H9 (cell line): ENCODE results near the gene KBTBD13. TPM values are rescaled to one million over a fixed set of nuclear protein-coding genes. Genes with fewer than 3 reads are reported as not detected.

Experiments used
- DNase-seq: peaks from one replicate; pipeline ENCODE4 v3.0.0-alpha.2; 2017
- H2AFZ ChIP-seq: one replicate; pipeline ENCODE4 v1.6.1; 2013; ENCODE audit warnings: mild to moderate bottlenecking, low read length, control low read depth, moderate library complexity
- H2AK5ac ChIP-seq: 2 replicates; pipeline ENCODE4 v1.6.1; 2013; ENCODE audit warnings: low read length, control low read depth, mixed read lengths; ENCODE audit not compliant: insufficient read length
- H2BK120ac ChIP-seq: one replicate; pipeline ENCODE4 v1.6.1; 2013; ENCODE audit warnings: low read depth, mild to moderate bottlenecking, low read length, control low read depth, inconsistent platforms; ENCODE audit not compliant: poor library complexity, severe bottlenecking
- H2BK12ac ChIP-seq: 2 replicates; pipeline ENCODE4 v1.6.1; 2013; ENCODE audit warnings: low read length, control low read depth, mixed read lengths, low read depth; ENCODE audit not compliant: insufficient read length
- H2BK15ac ChIP-seq: 2 replicates; pipeline ENCODE4 v1.6.1; 2013; ENCODE audit warnings: low read depth, low read length, control low read depth
- H2BK20ac ChIP-seq: one replicate; pipeline ENCODE4 v1.6.1; 2013; ENCODE audit warnings: low read depth, mild to moderate bottlenecking, low read length, control low read depth, inconsistent platforms; ENCODE audit not compliant: poor library complexity, severe bottlenecking
- H2BK5ac ChIP-seq: 2 replicates; pipeline ENCODE4 v1.6.1; 2013; ENCODE audit warnings: low read length, control low read depth, mixed read lengths; ENCODE audit not compliant: insufficient read length
- H3K14ac ChIP-seq: 2 replicates; pipeline ENCODE4 v1.6.1; 2013; ENCODE audit warnings: low read length, control low read depth; ENCODE audit not compliant: insufficient read depth
- H3K18ac ChIP-seq: 2 replicates; pipeline ENCODE4 v1.6.1; 2013; ENCODE audit warnings: low read depth, mild to moderate bottlenecking, mixed read lengths, low read length, control low read depth; ENCODE audit not compliant: insufficient read length
- H3K23ac ChIP-seq: 2 replicates; pipeline ENCODE4 v1.6.1; 2013; ENCODE audit warnings: low read length, control low read depth, mixed read lengths, low read depth; ENCODE audit not compliant: insufficient read length
- H3K23me2 ChIP-seq: 2 replicates; pipeline ENCODE4 v1.6.1; 2013; ENCODE audit warnings: low read depth, mild to moderate bottlenecking, mixed read lengths, low read length, control low read depth; ENCODE audit not compliant: insufficient read length, poor library complexity, severe bottlenecking
- H3K27ac ChIP-seq: 2 replicates; pipeline ENCODE4 v1.5.1; 2013; ENCODE audit warnings: low read length, control low read depth, mixed read lengths, low read depth; ENCODE audit not compliant: insufficient read length
- H3K27me3 ChIP-seq: 2 replicates; pipeline ENCODE4 v1.6.1; 2013; ENCODE audit warnings: low read length, control low read depth, inconsistent platforms; ENCODE audit not compliant: insufficient read depth
- H3K4ac ChIP-seq: 2 replicates; pipeline ENCODE4 v1.6.1; 2013; ENCODE audit warnings: low read depth, mild to moderate bottlenecking, control low read depth, inconsistent platforms, low read length, moderate library complexity
- H3K4me1 ChIP-seq: 2 replicates; pipeline ENCODE4 v1.6.1; 2013; ENCODE audit warnings: low read length, control low read depth, inconsistent platforms; ENCODE audit not compliant: insufficient read depth
- H3K4me2 ChIP-seq: 2 replicates; pipeline ENCODE4 v1.6.1; 2013; ENCODE audit warnings: low read length, control low read depth, mixed read lengths; ENCODE audit not compliant: insufficient read length, insufficient read depth
- H3K56ac ChIP-seq: 2 replicates; pipeline ENCODE4 v1.6.1; 2013; ENCODE audit warnings: low read depth, mild to moderate bottlenecking, mixed read lengths, low read length, control low read depth; ENCODE audit not compliant: insufficient read length
- H3K79me1 ChIP-seq: 2 replicates; pipeline ENCODE4 v1.6.1; 2013; ENCODE audit warnings: low read depth, mild to moderate bottlenecking, moderate library complexity, low read length, control low read depth, inconsistent platforms; ENCODE audit not compliant: insufficient read depth, poor library complexity, severe bottlenecking
- H3K79me2 ChIP-seq: 2 replicates; pipeline ENCODE4 v1.6.1; 2013; ENCODE audit warnings: low read length, control low read depth, inconsistent platforms; ENCODE audit not compliant: insufficient read depth
- H3K9ac ChIP-seq: 2 replicates; pipeline ENCODE4 v1.6.1; 2013; ENCODE audit warnings: low read length, control low read depth, mixed read lengths; ENCODE audit not compliant: insufficient read length; ENCODE audit errors: extremely low read depth
- H3K9me3 ChIP-seq: one replicate; pipeline ENCODE4 v1.6.1; 2013; ENCODE audit warnings: low read depth, low read length, inconsistent platforms; ENCODE audit not compliant: control insufficient read depth
- H3T11ph ChIP-seq: one replicate; pipeline ENCODE4 v1.6.1; 2013; ENCODE audit warnings: mild to moderate bottlenecking, low read length, control low read depth, inconsistent platforms
- H4K20me1 ChIP-seq: one replicate; pipeline ENCODE4 v1.6.1; 2013; ENCODE audit not compliant: control insufficient read depth, insufficient read length, insufficient read depth
- H4K5ac ChIP-seq: 2 replicates; pipeline ENCODE4 v1.6.1; 2013; ENCODE audit warnings: low read depth, mild to moderate bottlenecking, mixed read lengths, low read length, control low read depth; ENCODE audit not compliant: insufficient read length
- H4K8ac ChIP-seq: replicated peaks from 2 replicates; pipeline ENCODE4 v1.6.1; 2013; ENCODE audit warnings: low read length, control low read depth, mixed read lengths, low read depth; ENCODE audit not compliant: insufficient read length
- H4K91ac ChIP-seq: 2 replicates; pipeline ENCODE4 v1.6.1; 2013; ENCODE audit warnings: low read depth, mild to moderate bottlenecking, moderate library complexity, mixed read lengths, low read length, control low read depth; ENCODE audit not compliant: insufficient read length
- H3K27ac Mint-ChIP-seq, 3 experiments: 2 replicates in 2 of 3; 3 replicates in 1 of 3; pipeline ENCODE4 v1.8.0; 2020 to 2021; ENCODE audit warnings: mixed read lengths in 3 of 3, mild to moderate bottlenecking in 1 of 3, moderate library complexity in 1 of 3
- H3K27me3 Mint-ChIP-seq: 2 replicates; pipeline ENCODE4 v1.8.0; 2021; ENCODE audit warnings: low read depth, mild to moderate bottlenecking, moderate library complexity, mixed read lengths
- H3K36me3 Mint-ChIP-seq, 3 experiments: 2 replicates in 2 of 3; 3 replicates in 1 of 3; pipeline ENCODE4 v1.8.0; 2020 to 2021; ENCODE audit warnings: low read depth in 3 of 3, mixed read lengths in 3 of 3; ENCODE audit not compliant: insufficient read depth in 1 of 3
- H3K4me1 Mint-ChIP-seq, 2 experiments: 2 replicates each; pipeline ENCODE4 v1.8.0; 2020; ENCODE audit warnings: mixed read lengths in 2 of 2
- H3K4me3 Mint-ChIP-seq, 2 experiments: 2 replicates in 1 of 2; 3 replicates in 1 of 2; pipeline ENCODE4 v1.8.0; 2020 to 2021; ENCODE audit warnings: mild to moderate bottlenecking in 2 of 2, mixed read lengths in 2 of 2, moderate library complexity in 1 of 2
- H3K9me3 Mint-ChIP-seq, 2 experiments: 2 replicates in 1 of 2; 3 replicates in 1 of 2; pipeline ENCODE4 v1.8.0; 2020; ENCODE audit warnings: mild to moderate bottlenecking in 2 of 2, mixed read lengths in 2 of 2, moderate library complexity in 1 of 2
- CTCF ChIP-seq: fragments of 200-600 bp; sonication (generic); conservative IDR thresholded peaks from 3 replicates; pipeline ENCODE4 v1.8.0; 2021; ENCODE audit warnings: antibody characterized with exemption, mild to moderate bottlenecking
- WGBS: extraction: QIAGEN DNeasy Blood & Tissue Kit; methylation state at CpG from one replicate; pipeline ENCODE4 v1.1.7; 2013; ENCODE audit warnings: missing lambda C conversion rate, low lambda C conversion rate, mixed read lengths; ENCODE audit not compliant: insufficient read length; ENCODE audit errors: extremely low coverage; 5-methylcytosine and 5-hydroxymethylcytosine counted together
- total RNA-seq: library from RNA; stranded (reverse); gene quantifications from 2 replicates; pipeline ENCODE4 v1.2.1, GENCODE V29; 2021

KBTBD13 gene
- total RNA-seq, 1 experiment from 2014 or later: not detected

- H4K20me1 ChIP-seq: no peaks in the 10 kb centered on the region
- H3K79me2 ChIP-seq: no peaks in the 10 kb centered on the region
Measured at GRCh38 chr15:65057549-65057940, 19.0 kb upstream of the KBTBD13 start.

More at GRCh38 chr15:65057549-65057940, 19.0 kb upstream of the KBTBD13 start:
- no peaks in the 10 kb centered on the region for H3K4me1 Mint-ChIP-seq
- no peaks in the 10 kb centered on the region for H3K9me3 Mint-ChIP-seq
- Histone ChIP-seq H3K4ac (no peak overlapping the region), H2AFZ (no peak overlapping the region), H3K9ac (no peak overlapping the region), H3T11ph (no peak overlapping the region), H3K9me3 (no peaks in the 10 kb centered on the region), H4K5ac (no peak overlapping the region), H3K56ac (no peak overlapping the region), H2BK15ac (no peak overlapping the region), H3K14ac (no peak overlapping the region), H2BK20ac (no peak overlapping the region), H2BK120ac (no peak overlapping the region), H4K8ac (no peak overlapping the region), H3K27me3 (no peaks in the 10 kb centered on the region), H3K23me2 (no peaks in the 10 kb centered on the region), H2BK5ac (no peak overlapping the region), H3K79me1 (no peaks in the 10 kb centered on the region), H4K91ac (no peak overlapping the region), H3K23ac (no peak overlapping the region), H3K4me2 (no peak overlapping the region), H3K18ac (no peak overlapping the region), H2AK5ac (no peak overlapping the region), H3K4me1 (no peaks in the 10 kb centered on the region), H2BK12ac (no peak overlapping the region), H3K27ac (no peak overlapping the region)
- peaks cover 0 to 6% (median 4%) of the 10 kb centered on the region in 3 experiments; a peak in 3 of 7 replicates for H3K36me3 Mint-ChIP-seq
- no peak overlapping the region for H3K27ac Mint-ChIP-seq
- no peak overlapping the region for H3K4me3 Mint-ChIP-seq
- TF ChIP-seq CTCF: no peak
- no CpG with 5 or more reads among the region's 8 CpGs for WGBS
- DNase-seq: no peak
- H3K27me3 Mint-ChIP-seq: no peaks in the 10 kb centered on the region
